Inflammatory macrophage treated with lipopolysaccharide for 1 hour (primary cell): ENCODE results near the gene PRKCE.
A peak's percentile ranks its signal among the peaks of the same experiment; 100 is the strongest.

ENCODE experiments used
- DNase-seq, 2 donors: peaks; one replicate each; pipeline ENCODE4 v3.0.0-alpha.2; 2020 to 2022

PRKCE gene

DNA sequence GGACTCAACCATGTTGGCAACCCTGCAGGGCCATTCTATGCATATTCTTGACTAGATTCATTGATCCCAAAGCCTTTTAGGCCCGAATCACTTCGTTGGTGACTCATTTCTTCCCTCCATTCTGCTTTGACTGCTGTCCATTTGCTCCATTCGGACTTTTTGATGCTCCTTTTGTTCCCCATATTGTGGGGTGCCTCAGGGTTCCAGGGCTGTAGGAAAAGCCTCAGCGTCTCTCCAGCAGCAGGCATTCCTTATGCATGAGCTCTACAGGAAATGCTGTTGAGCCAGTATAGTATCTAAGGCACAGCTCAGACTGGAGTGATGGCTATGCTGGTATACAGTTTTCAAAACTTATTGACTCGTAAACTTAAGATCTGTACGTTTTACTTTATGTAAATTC lies 292.6 kb downstream of the PRKCE start:
- no peak for DNase-seq

DNA sequence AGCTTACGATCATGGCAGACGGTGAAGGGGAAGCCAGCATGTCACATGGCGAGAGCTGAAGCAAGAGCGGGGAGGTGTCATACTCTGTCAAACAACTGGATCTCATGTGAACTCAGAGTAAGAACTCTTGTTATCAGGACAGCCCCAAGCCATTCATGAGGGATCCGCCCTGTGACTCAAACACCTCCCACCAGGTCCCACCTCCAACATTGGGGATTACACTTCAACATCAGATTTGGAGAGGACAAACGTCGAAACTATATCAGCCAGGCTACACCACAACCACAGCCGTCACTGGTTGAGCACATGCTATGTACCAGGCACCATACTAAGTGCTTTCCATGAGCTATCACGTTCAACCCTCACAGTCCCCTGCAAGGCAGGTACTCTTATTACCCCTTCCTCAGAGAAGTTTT lies 293.8 kb downstream of the PRKCE start:
- DNase-seq = no peak

DNA sequence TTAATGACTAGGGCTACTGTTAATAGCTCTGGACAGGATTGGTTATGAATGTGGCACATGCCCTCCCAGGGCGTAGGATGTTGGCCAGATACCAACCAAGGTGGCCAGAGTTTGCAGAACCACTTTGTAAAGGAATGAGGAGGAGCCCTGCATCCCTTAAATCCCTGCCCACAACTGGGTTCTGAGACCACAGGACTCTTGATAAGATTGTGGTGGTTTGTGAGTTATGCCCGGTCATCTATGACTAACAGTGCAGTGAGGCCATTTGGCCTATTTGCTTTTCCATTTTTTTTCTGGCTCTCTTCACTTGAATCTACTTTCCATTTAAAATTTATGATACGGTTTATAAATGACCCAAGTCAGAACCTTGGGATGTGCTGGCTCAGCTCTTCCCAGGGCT lies 294.5 kb downstream of the PRKCE start:
- DNase-seq = no peak

DNA sequence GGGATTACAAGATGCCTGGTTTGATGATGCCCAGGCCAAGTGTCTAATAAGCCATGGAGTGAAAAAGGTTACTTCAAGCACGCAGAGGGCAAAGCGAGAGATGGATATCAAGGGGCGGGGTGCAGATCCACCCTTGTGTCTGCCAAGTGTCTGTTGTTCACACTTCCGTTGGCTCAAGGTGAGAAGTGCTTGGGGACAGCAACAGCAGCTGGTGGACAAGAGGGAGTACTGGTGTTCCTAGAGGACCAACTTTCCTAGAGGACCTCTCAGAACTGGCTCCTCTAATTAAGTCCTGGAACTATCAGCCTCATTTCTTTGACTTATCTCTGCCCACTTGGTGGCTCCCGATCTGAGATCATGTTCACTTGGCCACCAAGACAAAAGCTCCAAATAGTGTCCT lies 299.1 kb downstream of the PRKCE start:
- DNase-seq = no peak

DNA sequence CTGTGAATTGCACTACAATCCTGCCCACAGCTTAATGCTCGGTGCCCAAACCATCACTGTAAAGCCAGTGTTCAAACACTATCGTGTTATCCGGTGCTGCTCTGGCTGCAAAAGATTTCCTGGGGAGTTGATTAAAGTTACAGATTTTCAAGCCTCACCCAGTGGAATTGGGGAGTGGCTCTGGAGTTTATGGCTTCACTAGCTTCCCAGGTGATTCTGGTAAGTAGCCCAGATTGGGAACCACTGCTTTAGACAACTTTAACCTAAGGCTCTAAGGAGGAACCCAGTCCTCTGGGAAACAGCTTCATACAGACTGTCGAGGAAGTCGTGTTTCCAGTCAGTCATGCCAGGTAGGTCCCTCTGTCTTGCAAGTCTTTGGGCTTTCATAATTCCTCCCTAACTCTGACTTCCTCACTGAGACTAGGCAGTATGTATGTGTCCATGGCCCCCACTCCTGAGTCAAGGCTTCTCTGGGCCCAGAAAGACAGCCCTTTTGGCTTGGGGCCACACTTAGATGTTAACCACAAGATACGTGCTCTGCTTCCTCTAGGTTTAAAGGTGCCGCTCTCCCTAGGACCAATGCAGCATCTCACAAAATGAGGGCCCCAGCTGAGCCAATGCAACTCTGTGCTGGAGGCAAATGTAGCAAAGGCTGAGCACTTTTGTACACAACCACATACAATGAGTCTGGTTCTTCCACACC lies 299.7 kb downstream of the PRKCE start:
- DNase-seq = no peak

DNA sequence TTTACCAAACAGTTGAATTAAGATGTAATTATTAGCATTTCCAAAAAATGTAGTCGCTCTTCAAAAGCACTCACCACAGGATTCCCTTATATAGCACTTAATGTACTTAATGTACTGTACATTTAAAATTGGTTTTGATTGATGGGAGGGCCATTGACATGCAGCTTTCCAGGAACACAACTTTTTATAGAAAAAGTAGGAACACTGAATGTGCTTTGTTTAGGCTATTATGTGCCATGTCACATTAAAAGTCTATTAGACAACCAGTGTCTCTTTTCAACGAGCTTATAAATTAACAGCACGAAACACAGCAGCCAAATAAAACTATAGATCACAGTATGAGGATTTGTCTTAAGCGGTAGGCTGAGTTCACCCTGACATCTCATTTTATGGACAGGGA lies 301.1 kb downstream of the PRKCE start:
- DNase-seq = no peak

DNA sequence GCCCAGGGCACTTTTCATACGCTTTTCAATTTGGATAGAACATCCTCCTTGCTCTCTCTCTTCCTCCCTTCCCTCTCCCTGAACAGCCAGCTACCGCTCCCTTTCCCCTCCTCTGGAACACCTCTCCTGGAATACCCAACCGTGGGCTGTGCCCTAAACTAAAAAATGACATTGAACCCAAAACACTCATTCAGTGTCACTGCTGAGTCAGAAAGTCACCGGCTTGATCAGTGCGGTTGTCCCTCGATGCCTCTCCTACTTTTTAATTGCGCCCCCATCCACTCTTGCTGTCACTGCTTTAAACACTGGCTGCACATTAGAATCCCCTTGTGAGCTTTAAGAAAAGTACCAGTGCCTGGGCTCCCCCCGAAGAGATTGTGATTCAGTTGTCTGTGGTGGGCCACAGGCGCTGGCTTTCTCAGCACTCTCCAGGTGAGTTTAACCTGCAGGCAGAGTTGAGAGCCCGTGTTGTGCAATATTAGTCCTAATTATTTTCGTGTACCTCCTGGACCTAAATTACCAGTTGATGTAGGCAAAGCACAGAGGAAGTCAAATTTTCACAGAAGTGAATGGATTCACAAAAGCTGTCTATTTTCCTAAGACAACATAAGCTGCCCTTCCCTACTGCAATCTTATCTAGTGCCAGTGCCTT lies 302.0 kb downstream of the PRKCE start:
- no peak for DNase-seq

DNA sequence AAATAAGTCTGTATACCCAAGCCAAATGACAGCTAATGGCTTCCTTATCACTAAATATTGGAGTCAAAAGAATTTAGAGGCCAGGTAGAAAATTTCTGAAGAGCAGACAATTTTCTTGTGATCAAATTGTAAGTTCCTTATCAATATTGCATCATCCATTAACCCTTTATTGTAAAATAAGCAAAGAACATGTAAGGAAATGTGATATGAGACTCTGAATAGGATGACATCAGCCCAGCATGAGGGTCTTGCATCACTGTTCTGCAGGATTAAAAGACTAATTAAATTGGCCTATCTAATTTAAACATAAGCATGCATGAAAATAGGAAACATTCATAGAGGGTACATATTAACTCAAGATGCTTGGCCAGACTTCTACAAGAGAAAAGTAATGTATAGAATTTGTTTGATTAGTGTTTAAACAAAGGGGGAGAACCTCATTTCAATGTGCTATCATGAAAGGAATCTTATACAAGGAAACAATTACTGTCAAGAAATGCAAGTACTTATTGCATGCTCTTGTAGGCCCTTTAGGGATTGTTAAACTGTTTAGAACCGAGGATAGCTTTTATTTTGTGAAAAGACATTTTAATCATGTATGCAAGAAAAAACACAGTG lies 302.9 kb downstream of the PRKCE start:
- DNase-seq = no peak

DNA sequence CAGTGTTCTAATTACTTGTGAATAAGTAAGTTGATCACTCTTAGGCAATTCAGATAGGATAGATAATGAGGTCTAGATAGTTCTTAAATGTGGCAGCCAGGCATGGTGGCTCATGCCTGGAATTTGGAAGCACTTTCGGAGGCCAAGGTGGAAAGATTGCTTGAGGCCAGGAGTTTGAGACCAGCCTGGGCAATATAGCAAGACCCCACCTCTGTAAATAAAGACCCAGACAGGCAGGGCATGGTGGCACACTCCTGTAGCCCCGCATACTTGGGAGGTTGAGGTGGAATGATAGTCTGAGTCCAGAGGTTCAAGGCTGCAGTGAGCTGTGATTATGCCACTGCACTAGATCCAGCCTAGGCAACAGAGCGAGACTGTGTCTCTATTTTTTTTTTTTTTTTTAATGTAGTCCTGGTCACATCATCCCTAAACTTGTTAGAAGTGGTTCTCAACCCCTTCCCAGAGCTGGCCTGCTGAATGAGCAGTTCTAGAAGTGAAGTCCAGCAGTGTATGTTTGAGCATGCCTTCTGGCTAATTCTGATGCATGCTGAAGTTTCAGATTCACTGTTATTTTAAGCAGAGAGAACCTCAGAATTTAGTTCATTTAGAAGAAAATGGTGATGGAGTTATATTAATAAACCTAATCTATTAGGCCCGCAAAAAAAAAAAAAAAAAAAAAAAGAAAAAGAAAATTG lies 306.2 kb downstream of the PRKCE start:
- DNase-seq = no peak

DNA sequence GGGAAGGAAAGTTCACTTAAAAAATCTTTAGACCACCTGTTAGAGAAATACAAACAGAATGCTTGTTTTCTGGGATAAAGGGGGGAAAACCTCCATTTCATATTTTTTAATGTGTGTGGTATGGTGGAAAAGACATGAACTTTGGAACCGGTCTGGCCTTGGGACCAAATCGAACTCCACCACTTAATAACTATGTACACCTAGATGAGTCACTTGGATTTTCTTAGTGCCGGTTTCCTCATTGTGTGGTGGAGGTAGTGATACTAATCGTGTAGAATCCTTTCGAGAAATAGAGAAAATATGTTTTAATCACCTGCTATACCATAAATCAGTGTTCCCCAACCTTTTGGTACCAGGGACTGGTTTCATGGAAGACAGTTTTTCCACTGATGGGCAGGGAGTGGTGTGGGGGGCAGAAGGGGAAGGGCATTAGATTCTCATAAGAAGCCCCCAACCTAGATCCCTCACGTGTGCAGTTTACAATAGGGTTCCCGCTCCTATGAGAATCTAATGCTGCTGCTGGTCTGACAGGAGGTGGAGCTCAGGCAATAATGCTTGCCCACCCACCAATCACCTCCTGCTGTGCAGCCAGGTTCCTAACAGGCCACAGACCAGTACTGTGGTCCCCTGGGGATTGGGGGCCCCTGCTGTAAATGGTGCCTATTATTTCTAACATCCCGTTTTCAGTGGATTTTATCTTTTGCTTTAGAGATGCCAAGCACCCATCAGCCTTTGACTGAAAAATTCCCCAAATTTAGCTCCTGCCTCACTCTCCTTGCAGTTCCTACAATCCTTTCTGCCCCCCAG lies 308.8 kb downstream of the PRKCE start:
- no peak for DNase-seq

DNA sequence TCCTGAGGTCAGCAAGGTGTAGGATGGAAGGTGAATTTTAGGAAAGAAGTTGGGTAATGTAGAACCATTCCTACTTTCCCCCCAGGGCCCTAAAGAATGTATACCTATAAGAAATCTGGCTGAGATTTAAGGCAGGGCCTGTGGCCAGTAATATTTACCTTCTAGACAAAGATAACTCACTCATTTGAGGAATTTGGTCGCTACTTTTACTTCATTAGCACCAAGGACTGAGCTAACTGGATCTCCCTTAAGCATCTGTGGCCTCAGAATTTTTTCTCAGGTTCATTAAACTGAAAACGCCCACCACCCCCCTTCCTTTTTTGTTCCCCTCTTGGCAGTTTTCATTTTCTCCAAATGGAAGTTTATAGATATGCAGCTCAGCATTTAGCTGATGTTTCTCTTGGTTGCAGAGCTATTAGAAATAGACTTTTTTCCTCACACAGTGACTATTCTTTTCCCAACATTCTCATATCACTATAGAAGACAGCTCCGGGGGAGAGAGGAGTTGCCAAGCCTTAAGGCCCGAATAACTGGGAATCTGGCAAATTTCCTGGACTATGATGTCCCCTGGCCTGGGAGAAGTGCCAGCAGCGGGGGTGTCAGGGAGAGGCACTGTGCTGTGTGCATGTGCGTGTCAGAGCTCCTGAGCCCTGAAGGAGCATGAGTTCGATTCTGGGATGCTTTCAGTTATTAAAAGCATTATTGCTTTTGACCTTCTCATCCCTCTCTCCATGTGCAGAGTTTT lies 310.9 kb downstream of the PRKCE start:
- no peak for DNase-seq

DNA sequence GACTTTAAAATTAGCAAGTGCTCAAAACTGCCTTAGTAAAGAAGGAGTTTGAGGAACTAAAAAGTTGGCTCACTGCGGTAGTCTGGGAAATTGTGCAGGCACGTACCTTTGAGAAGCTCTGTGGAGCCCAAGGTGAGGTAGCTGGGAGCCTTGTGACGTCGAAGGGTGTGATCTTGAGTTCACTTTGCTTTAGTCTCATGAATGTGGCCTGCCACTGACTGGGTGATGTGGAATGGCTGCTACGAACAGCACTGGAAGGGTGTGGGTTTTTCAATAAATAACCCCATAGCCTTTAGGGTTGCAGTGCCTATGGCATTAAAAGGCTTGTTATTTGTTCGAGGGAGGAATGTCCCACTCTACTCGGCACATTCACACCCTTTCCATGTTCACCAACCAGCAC lies 312.3 kb downstream of the PRKCE start:
- DNase-seq = no peak

DNA sequence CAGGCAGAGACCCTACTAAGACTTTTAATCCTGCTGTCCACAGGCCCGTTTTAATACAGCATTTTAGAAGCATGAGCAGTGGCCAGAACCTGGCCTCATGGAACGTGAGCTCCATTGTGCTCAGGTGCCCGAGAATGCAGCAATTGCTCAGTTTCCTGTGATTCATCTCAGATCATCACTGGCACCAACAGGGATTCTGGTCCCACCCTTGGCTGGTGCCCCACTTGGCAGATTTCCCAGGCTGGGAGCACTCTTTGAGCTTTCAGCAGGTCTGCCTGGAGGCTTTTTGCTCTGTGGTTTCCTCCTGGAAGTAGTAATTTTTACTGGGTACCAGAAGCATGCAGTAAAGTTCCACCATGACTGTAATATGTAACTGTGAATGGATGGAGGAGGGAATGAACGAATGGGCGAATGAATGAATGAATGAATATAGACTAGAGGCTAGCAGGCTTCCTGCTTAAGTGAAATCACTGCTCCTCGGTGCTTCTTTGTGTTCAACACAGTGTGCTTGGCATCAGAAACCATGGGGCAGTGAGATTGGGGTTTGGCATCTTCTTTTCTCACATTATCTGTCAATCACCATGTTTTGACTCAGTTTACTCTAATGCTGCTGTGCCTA lies 312.9 kb downstream of the PRKCE start:
- DNase-seq = no peak

DNA sequence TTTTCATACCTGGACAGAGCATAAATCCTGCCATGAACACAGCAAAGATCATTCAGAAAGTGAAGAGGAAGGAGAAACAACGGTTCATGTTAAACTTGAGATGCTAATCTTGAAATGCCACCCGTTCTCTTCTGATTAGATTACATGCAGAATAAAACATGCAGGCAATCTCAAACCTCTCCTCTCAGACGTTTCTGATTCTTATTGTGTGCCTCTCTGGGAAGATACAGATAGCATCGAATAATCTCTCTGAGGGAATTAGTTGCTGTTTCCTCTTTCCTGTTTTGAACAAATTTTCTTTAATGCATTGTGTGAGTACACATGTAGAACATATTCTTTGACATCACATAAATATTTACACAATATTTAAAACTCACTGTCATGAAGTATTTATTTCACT lies 313.4 kb downstream of the PRKCE start:
- no peak for DNase-seq

DNA sequence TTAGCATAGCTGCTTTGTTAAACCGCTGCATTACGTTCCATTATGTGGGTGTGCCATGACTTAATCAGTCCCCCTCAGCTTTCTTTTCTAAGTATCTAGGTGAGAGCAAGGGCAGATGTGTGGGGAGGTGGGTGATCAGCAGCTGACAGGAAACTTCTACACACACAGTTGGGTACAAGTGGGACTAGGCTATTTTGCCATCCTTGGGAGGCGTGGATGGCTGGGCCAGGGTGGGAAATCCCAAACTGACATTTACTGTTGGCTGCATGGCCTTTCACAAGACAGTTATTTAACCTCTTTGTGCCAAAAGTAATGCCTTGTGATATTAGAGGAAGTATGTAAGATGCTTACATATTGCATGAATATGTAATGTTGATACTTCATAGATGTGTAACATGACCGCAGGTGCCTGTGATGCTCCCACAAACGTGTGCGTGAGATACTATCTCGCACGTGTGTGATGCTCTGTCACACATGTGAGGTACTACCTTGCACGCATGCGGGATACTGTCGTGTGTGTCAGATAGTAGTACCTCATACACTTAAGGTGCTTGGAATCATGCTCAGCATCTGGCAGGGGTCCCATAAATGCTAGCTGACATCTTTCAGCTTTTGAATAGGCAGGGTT lies 314.5 kb downstream of the PRKCE start:
- DNase-seq = peak; percentile 66 to 85

DNA sequence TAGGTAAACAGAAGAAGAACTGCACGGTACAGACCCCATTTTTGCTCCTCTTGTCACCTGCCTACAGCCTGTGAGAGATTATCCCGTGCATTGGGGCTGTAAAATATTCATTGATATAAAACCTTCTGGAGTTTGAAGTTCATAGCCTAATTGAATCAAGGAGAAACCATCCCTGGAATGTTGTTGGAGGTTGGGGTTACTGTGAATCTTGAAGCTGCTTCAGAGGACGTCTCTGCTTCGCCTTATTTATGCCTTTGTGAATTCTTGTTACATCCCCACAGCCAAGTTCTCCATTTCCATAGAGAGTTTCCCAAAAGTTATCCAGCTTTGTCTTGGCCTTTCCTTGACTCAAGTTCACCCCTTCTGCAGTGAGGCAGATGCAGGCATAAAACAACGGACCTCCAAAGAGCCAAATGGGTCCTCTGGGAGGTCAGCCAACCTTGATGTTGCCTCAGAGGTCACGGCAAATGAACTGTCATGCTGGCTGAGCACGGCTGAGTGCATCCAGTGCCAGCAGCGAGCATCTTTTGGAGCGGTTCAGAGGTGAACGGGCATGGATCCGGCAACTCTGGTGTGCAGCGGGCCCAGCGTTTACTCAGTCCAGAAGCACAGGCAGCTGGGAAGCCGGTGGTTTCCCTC lies 317.6 kb downstream of the PRKCE start:
- DNase-seq = no peak

DNA sequence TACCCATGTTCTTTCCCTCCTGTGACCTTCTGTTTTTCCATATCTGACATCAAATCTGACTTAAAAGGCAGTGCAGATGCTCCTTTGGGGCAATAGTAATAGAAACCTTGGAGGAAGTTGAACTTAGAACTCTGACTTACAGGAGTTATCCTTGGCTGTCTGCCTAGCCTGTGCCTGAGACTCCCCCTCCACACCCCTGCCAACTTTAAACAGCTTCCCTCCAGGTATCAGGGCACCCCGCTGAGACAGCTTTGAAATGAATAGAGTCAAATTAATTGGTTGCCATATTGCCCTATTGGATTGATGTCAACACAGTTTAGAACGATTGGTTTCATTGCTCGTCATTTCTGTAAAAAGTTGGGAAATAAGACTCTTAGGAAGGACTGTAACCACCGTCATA lies 322.0 kb downstream of the PRKCE start:
- DNase-seq = no peak

DNA sequence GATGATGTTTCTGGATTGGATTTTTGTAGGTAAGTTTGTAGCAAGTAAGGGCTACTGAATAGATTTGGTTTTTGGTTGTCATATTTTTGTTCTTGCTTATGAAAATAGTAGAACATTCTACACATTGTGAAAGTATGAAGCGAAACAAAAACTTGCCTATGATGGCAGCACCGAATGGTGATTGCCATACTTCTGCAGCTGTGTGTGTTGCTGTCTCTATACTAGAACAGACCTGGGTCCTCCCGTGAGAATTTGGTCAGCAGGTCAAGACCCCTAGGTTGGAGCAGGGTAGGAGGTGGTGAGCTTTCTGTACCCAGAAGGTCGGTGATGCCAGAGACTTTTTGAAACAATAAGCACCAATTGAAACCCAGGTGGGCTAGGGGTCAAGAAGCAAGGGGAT lies 322.6 kb downstream of the PRKCE start:
- DNase-seq = no peak

DNA sequence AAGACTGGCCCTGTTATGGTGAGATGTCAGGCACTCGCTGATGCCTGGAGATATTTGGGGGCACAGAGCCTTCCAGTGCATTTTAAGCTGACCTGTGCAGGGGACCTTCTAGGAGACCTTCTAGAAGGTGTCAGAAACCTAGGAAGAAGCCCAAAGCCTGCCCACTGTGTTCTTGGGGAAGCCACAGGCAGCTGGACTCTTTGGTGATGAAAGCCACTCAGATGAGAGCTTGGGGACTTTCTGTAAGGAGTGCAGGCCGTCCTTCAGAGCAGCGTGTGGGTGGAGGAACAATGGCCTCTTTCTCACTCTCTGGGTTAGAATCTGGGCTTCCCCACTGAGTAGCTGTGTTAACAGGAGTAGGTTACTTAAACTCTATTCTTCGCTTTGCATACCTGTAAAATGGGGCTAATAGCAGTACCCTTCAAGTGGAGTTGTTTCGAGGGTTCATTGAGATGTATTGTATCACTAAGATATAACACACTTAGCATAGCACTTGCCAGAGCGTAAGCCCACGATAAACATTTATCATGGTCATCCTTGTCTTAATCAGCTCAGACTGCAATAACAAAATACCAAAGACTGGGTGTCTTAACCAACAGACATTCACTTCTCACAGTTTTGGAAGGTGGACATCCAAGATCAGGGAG lies 323.4 kb downstream of the PRKCE start:
- DNase-seq = peak; percentile 67 to 89
